Right renal cortex interstitium (tissue), 3 donors: Measurements from ENCODE around the gene PLA2G10. TPM values are rescaled to one million over a fixed set of nuclear protein-coding genes. Genes with fewer than 3 reads are reported as not detected.
"Not testable (repeated sequence)": the region's sequence is repeated elsewhere in the genome, so short reads cannot be mapped to it uniquely, and the experiment has no call there.

Source experiments
- DNase-seq, 3 donors: peaks; one replicate each; pipeline ENCODE4 v3.0.0-alpha.2; 2013; ENCODE audit warnings: low read depth in 3 of 3, low spot score in 2 of 3
- polyA plus RNA-seq, 3 donors: library from polyadenylated mRNA; unstranded; fragments of 120-200 nt; gene quantifications; one replicate each; pipeline ENCODE4 v1.2.1, GENCODE V29; 2013; ENCODE audit not compliant: insufficient read length in 3 of 3

PLA2G10 gene, protein sequence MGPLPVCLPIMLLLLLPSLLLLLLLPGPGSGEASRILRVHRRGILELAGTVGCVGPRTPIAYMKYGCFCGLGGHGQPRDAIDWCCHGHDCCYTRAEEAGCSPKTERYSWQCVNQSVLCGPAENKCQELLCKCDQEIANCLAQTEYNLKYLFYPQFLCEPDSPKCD
- polyA plus RNA-seq, result under 1 TPM; 0.21 to 0.57 (median 0.39) TPM

DNA sequence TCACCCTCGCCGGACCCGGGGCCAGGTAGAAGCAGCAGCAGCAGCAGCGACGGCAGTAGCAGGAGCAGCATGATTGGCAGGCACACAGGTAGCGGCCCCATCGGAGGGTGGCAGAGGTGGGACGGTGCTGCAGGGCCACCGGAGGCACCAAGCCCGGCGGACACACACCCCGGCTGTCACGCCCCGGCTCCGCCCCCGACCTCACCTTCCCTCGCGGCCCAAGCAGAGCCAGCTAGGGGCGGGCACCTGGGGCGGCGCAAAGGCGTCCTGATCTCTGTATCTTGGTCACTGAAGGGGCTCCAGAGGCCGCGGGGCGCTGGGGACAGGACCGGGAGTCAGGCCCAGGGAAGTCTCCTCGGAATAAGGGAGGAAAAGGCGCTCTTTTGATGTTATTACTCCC is at the start of gene PLA2G10:
TSS of gene PLA2G10 (minus strand) at position 180 of the 400 bp plus-strand sequence. CDS start at position 101, 79 bp downstream.
- not testable (repeated sequence) for DNase-seq

DNA sequence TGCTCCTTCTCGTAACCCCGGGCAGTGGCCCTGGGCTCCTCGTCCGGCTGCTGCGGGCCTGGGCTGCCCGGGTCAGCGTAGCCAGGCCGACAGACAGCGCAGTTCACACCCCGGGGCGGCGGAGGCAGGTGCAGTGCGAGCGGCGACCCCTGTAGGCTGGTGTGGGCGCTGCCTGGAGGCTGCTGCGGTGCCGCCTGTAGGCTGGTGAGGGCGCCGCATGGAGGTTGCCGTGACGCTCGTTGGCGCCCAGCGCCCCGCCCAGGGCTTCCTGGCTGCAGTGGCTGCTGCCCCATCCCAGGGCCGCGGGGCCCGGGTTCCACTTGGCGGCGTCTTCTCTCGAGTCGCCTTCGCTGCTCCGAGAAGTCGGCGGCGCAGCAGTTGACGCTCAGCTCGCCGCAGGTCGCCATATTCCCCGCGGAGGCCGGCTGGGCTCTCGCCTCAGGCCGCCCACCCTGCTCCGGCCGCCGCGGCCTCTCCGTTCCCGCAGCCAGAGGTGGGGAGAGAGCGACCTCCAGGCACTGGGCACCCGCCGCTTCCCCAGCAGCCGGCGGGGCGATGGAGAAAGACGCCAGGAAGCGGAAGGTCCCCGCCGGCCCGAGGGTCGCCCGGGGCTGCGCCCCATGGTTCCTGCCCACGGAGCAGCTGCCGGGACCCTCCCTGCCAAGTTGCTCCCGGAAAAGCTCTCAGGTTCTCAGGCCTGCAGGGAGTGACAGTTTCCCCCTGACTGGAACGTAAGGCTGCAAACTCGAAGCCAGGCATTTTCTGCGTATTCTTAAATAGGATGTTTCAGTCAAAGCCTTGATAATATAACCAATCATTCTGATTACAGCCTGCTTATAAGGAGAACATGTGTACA is 48.4 kb upstream of the PLA2G10 start, which contains the start of gene NPIPA2:
TSS of gene NPIPA2 (plus strand) at position 261 of the 856 bp plus-strand sequence. CDS start 5,533 bp downstream, outside the sequence.
- DNase-seq, result not testable (repeated sequence)

DNA sequence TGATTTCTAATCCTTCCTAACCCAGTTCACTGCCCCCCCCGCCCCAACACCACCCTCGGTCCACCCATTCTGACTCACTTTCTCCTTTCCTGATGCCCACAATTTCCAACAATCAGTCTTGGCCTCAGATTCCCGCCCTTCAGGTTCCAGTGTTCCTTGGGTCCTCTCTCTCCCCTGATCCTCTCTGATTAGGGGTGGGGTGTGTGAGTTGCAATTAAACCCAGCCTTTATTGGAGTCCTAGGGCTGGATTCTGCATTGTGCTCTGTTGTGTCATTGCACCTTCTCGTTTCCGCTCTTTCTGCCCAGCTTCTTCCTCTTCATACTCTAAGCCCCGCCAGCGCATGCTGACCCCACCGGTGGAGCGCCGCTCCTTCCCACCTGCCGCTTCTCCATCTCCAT is 47.7 kb upstream of the PLA2G10 start:
- DNase-seq, result not testable (repeated sequence)

DNA sequence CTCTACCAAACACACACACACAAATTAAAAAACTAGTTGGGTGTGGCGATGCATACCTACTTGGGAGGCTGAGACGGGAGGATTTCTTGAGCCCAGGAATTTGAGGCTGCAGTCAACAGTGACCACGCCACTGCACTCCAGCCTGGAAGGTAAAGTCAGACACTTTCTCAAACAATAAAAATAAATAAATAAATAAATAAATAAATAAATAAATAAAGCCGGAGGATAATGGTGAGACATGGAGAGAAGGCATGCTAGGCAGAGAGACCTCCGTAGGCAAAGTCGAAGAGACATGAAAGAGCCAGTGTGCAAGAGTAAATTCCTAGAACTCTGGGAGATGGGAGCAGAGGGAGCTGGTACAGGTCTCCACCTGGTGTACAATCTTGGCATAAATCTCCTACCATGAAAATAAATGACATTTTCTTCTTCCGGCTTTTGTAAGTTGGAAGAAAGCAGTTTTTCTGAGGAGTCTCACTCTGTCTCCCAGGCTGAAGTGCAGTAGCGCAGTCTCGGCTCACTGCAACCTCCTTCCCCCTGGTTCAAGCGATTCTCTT is 46.8 kb upstream of the PLA2G10 start:
- DNase-seq, result not testable (repeated sequence)

DNA sequence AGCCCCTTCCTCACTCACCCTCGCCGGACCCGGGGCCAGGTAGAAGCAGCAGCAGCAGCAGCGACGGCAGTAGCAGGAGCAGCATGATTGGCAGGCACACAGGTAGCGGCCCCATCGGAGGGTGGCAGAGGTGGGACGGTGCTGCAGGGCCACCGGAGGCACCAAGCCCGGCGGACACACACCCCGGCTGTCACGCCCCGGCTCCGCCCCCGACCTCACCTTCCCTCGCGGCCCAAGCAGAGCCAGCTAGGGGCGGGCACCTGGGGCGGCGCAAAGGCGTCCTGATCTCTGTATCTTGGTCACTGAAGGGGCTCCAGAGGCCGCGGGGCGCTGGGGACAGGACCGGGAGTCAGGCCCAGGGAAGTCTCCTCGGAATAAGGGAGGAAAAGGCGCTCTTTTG is 39.1 kb upstream of the PLA2G10 start:
- not testable (repeated sequence) for DNase-seq

DNA sequence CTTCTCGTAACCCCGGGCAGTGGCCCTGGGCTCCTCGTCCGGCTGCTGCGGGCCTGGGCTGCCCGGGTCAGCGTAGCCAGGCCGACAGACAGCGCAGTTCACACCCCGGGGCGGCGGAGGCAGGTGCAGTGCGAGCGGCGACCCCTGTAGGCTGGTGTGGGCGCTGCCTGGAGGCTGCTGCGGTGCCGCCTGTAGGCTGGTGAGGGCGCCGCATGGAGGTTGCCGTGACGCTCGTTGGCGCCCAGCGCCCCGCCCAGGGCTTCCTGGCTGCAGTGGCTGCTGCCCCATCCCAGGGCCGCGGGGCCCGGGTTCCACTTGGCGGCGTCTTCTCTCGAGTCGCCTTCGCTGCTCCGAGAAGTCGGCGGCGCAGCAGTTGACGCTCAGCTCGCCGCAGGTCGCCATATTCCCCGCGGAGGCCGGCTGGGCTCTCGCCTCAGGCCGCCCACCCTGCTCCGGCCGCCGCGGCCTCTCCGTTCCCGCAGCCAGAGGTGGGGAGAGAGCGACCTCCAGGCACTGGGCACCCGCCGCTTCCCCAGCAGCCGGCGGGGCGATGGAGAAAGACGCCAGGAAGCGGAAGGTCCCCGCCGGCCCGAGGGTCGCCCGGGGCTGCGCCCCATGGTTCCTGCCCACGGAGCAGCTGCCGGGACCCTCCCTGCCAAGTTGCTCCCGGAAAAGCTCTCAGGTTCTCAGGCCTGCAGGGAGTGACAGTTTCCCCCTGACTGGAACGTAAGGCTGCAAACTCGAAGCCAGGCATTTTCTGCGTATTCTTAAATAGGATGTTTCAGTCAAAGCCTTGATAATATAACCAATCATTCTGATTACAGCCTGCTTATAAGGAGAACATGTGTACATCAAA is 9.3 kb upstream of the PLA2G10 start, which contains the start of gene NPIPA3:
TSS of gene NPIPA3 (plus strand) at position 256 of the 856 bp plus-strand sequence. CDS start 5,533 bp downstream, outside the sequence.
- not testable (repeated sequence) for DNase-seq

DNA sequence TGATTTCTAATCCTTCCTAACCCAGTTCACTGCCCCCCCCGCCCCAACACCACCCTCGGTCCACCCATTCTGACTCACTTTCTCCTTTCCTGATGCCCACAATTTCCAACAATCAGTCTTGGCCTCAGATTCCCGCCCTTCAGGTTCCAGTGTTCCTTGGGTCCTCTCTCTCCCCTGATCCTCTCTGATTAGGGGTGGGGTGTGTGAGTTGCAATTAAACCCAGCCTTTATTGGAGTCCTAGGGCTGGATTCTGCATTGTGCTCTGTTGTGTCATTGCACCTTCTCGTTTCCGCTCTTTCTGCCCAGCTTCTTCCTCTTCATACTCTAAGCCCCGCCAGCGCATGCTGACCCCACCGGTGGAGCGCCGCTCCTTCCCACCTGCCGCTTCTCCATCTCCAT is 8.6 kb upstream of the PLA2G10 start:
- not testable (repeated sequence) for DNase-seq

DNA sequence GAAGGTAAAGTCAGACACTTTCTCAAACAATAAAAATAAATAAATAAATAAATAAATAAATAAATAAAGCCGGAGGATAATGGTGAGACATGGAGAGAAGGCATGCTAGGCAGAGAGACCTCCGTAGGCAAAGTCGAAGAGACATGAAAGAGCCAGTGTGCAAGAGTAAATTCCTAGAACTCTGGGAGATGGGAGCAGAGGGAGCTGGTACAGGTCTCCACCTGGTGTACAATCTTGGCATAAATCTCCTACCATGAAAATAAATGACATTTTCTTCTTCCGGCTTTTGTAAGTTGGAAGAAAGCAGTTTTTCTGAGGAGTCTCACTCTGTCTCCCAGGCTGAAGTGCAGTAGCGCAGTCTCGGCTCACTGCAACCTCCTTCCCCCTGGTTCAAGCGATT is 7.8 kb upstream of the PLA2G10 start:
- DNase-seq, result not testable (repeated sequence)

DNA sequence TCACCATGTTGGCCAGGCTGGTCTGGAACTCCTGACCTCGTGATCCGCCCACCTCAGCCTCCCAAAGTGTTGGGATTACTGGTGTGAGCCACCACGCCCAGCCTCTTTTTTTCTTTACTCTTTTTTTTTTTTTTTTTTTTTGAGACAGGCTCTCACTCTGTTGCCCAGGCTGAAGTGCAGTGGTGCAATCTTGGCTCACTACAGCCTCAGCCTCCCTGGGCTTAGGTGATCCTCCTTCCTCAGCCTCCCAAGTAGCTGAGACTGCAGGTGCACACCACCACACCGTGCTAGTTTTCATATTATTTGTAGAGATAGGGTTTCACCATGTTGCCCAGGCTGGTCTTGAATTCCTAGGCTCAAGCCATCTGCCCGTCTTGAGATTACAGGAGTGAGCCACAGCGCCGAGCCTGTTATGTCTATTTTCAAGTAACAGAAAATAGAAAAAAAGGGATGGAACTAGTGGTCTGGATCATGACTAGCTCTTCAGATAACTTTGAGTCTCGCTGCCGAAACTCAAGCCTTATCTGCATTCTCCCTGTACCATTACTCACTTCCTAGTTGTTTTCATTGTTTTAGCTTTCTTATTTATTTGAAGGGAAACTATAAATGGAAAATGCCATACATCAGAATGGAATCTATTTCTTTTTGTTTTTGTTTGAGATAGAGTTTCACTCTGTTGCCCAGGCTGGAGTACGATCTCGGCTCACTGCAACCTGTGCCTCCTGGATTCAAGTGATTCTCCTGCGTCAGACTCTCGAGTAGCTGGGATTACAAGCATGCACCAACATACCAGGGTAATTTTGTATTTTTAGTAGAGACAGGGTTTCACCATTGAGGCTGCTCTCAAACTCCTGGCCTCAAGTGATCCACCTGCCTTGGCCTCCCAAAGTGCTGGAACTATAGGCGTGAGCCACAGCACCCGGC is 8.0 kb downstream of the PLA2G10 start:
- not testable (repeated sequence) for DNase-seq

DNA sequence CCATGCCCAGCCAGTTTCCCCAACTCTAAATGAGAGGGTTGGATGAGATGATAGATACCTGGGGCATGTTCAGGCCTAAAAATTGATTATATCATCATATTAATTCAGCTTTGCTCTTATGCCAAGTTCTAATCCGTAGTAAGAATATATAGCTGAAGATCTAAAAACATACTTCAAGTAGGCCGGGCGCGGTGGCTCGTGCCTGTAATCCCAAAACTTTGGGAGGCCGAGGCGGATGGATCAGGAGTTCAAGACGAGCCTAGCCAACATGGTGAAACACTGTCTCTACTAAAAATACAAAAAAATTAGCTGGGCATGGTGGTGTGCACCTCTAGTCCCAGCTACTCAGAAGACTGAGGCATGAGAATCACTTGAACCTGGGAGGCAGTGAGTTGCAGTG is 12.0 kb downstream of the PLA2G10 start:
- no peak for DNase-seq

DNA sequence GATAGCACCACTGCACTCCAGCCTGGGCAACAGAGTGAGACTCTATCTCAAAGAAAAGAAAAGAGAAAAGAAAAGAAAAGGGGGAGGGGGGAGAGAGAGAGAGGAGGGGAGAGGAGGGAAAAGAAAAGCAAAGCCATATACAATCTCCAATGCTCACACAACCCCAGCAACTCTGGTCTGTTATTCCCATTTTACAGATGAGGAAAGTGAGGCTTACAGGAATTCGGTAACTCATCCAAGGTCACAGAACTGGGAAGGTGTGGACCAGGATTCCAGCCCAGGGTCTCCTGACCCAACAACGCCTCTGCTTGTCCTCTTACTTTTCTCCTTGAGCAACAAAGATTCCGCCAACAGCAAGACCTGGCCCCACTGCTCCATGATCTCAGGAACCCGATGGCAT is 13.0 kb downstream of the PLA2G10 start:
- DNase-seq, result no peak

DNA sequence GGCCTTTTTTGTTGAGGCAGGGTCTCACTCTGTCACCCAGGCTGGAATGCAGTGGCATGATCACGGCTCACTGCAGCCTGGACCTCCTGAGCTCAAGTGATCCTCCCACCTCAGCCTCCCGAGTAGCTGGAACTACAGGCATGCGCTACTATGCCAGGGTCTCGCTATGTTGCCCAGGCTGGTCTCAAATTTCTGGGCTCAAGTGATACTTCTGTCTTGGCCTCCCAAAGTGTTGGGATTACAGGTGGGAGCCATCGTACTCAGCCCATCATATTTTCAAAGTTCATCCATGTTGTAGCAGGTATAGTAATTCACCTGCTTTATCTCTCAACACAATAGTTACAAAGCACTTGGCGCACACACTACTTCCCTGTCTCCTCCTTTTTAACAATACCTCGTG is 13.7 kb downstream of the PLA2G10 start:
- not testable (repeated sequence) for DNase-seq

DNA sequence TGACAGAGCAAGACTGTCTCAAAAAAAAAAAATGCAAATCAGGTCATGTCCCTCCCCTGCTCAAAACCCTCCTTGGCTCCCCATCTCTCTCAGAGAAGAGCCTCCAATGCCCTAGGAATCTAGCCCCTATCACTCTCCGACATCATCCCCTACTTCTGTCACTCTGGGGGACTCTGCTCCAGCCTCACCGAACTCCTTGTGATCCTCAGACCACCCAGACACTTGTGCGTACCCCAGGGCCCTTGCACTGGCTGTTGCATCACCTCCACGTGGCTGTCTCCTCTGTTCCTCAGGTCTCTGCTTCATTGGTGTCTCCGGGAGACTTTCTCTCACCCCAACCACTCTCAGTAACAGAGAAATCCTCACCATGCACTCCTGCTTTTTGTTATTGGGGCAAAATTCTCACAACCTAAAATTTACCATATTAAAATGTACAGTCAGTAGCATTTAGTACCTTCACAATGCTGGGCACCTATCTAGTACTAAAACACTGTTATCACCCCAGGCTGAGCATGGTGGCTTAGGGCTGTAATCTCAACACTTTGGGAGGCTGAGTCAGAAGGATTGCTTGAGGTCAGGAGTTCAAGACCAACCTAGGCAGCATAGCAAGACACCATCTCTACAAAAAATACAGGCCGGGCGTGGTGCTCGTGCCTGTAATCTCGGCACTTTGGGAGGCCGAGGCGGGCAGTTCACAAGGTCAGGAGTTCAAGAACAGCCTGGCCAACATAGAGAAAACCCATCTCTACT is 15.2 kb downstream of the PLA2G10 start:
- DNase-seq, result no peak

DNA sequence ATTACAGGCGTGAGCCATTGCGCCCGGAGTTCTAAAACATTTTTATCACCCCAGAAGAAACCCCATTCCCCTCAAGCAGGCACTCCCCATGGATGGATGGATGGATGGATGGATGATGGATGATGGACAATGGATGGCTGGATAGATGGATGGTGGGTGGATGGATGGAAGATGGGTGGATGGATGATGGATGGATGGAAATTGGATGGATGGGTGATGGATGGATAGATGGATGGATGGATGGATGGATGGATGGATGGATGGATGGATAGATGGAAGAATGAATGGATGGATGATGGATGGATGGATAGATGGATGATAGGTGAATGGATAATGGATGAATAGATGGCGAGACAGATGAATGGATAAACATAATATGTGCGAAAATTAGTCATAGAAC is 16.5 kb downstream of the PLA2G10 start:
- no peak for DNase-seq

DNA sequence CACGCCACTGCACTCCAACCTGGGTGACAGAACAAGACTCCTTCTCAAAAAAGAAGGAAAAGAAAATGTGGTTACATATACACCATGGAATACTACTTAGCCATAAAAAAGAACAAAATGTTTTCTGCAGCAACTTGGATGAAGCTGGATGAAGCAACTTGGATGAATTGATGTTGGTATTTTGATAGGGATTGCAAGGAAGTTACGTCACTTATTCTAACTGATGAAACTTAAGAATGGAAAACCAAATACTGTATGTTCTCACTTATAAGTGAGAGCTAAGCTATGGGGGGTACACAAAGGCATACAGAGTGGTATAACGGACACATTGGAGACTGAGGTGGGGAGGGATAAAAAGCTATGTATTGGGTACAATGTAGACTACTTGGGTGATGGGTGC is 17.5 kb downstream of the PLA2G10 start:
- DNase-seq, result no peak

DNA sequence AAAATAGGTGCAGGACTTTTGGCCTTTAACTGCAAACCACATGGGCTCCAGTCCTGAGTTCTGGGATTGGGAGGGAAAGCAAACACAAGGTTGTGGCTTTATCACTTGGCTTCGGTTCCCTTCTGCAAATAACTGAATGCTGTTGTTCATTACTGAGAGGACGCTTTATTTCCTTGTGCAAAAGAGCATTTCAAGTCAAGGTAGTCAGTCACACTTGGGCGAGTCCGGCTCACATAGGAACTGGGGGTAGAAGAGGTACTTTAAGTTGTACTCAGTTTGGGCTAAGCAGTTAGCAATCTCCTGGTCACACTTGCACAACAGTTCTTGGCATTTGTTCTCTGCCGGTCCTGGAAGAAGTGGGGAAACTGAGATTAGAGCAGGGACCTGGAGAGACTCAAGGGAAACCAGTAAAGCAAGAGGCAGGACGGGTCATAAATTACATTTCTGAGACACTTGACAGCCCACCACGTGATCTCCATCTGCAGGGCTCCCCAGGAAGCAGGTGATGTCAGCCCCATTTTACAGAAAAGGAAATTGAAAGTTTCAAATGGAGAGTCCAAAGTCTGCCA is 21.6 kb downstream of the PLA2G10 start:
- no peak for DNase-seq

DNA sequence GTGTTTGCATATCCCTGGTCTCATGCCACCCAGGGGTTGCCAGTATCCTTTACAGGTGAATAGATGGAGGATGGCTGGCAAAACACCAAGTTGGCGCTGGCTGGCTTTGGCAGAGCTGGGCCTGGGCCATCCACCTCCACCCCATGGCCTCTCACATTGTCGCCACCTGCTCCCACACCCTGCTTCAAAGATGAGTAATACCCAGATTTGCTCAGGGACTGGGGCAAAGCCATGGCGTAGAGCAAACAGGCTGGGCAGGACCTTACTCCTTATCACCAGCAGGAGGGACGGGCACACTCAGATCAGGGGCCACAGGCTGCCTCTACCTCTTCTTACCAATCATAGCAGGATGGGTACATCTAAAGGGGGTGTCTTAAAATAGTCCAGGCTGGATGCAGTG is 24.3 kb downstream of the PLA2G10 start:
- DNase-seq, result no peak

DNA sequence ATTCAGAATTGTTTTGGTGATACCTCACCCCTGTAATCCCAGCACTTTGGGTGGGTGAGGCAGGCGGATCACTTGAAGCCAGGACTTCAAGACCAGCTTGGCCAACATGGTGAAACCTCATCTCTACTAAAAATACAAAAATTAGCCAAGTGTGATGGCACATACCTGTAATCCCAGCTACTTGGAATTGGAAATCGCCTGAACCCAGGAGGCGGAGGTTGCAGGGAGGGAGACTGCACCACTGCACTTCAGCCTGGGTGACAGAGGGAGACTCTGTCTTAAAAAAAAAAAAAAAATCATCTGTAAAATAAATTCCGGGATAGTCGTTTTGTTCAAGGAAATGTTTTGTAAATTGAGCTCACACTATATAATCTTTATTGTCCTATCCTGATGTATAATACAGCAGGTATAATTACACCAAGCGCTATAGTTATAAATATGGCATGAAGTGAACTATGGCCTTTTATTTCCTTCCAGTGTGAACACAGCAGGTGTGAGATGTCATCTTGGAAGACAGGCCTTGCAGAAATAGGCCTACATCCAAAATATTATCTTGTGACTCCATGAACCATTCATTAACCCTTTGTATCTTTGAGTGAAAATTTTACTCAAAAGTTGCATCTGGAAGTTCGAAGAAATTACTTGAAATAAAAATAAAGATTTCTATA is 25.4 kb downstream of the PLA2G10 start:
- no peak for DNase-seq
